ENCODE data around the gene CD226.
"Not testable (repeated sequence)": the region's sequence is repeated elsewhere in the genome, so short reads cannot be mapped to it uniquely, and the experiment has no call there.

The CD226 gene

GRCh38 chr18:69885355-69885754 lies 62.3 kb downstream of the CD226 start:
- H3K4me3 ChIP-seq (ENCODE audit: low read depth, low read length), result no peak overlapping the region
- no peak for TF ChIP-seq CTCF (IDR thresholded peaks at IDR 0.05; ENCODE audit: insufficient read depth, low read depth, low read length, missing control alignments)
- no peak for DNase-seq (ENCODE audit: low read depth)

GRCh38 chr18:69883781-69884180 lies 63.9 kb downstream of the CD226 start:
- no peak overlapping the region for H3K4me3 ChIP-seq (ENCODE audit: low read depth, low read length)
- no peak for DNase-seq (ENCODE audit: low read depth)
- no peak for TF ChIP-seq CTCF (IDR thresholded peaks at IDR 0.05; ENCODE audit: insufficient read depth, low read depth, low read length, missing control alignments)

- TF ChIP-seq CTCF (IDR thresholded peaks at IDR 0.05; ENCODE audit: insufficient read depth, low read depth, low read length, missing control alignments), result no peak
- DNase-seq (ENCODE audit: low read depth), result peak; percentile 32
- H3K4me3 ChIP-seq (ENCODE audit: low read depth, low read length), result no peak overlapping the region
Observed at GRCh38 chr18:69882965-69883668, 64.6 kb downstream of the CD226 start.

GRCh38 chr18:69880083-69880482 lies 67.6 kb downstream of the CD226 start:
- no peak for TF ChIP-seq CTCF (IDR thresholded peaks at IDR 0.05; ENCODE audit: insufficient read depth, low read depth, low read length, missing control alignments)
- no peak for DNase-seq (ENCODE audit: low read depth)
- no peak overlapping the region for H3K4me3 ChIP-seq (ENCODE audit: low read depth, low read length)

GRCh38 chr18:69879051-69879450 lies 68.6 kb downstream of the CD226 start:
- not testable (repeated sequence) for DNase-seq (ENCODE audit: low read depth); H3K4me3 ChIP-seq (ENCODE audit: low read depth, low read length)

- TF ChIP-seq CTCF (IDR thresholded peaks at IDR 0.05; ENCODE audit: insufficient read depth, low read depth, low read length, missing control alignments), result no peak
- DNase-seq (ENCODE audit: low read depth), result no peak
- H3K4me3 ChIP-seq (ENCODE audit: low read depth, low read length), result no peak overlapping the region
Observed at GRCh38 chr18:69878213-69878933, 69.3 kb downstream of the CD226 start.

- TF ChIP-seq CTCF (IDR thresholded peaks at IDR 0.05; ENCODE audit: insufficient read depth, low read depth, low read length, missing control alignments), result no peak
- H3K4me3 ChIP-seq (ENCODE audit: low read depth, low read length), result no peak overlapping the region
- no peak for DNase-seq (ENCODE audit: low read depth)
Observed at GRCh38 chr18:69876490-69876889, 71.2 kb downstream of the CD226 start.
